GM23338 (cell line): ENCODE measurements around the gene CDKN2A.

Experiments used
- CREB1 ChIP-seq: fragments of 250-450 bp; sonication (Bioruptor Pico); IDR thresholded peaks from 2 replicates; pipeline ENCODE4 v1.5.0; 2020; ENCODE audit warnings: low read depth, mild to moderate bottlenecking, moderate library complexity
- EZH2 ChIP-seq: fragments of 200-600 bp; sonication (generic); IDR thresholded peaks from one replicate; pipeline ENCODE4 v1.8.0; 2017; ENCODE audit warnings: antibody characterized with exemption, mild to moderate bottlenecking, low read depth; ENCODE audit not compliant: unreplicated experiment
- POLR2AphosphoS5 ChIP-seq: IDR thresholded peaks from 2 replicates; pipeline ENCODE4 v1.6.1; 2016; ENCODE audit warnings: antibody characterized with exemption, low read depth
- TF ChIP-seq, protein P1 (sequence below), 2 experiments: fragments of 200-600 bp in 1 of 2; sonication (generic) in 1 of 2; conservative IDR thresholded peaks; 2 replicates each; pipeline versions ENCODE4 v1.5.1 to v1.6.1; 2016 to 2017; ENCODE audit warnings: antibody characterized with exemption in 2 of 2, low read depth in 2 of 2, mild to moderate bottlenecking in 2 of 2, moderate library complexity in 1 of 2

DNA sequence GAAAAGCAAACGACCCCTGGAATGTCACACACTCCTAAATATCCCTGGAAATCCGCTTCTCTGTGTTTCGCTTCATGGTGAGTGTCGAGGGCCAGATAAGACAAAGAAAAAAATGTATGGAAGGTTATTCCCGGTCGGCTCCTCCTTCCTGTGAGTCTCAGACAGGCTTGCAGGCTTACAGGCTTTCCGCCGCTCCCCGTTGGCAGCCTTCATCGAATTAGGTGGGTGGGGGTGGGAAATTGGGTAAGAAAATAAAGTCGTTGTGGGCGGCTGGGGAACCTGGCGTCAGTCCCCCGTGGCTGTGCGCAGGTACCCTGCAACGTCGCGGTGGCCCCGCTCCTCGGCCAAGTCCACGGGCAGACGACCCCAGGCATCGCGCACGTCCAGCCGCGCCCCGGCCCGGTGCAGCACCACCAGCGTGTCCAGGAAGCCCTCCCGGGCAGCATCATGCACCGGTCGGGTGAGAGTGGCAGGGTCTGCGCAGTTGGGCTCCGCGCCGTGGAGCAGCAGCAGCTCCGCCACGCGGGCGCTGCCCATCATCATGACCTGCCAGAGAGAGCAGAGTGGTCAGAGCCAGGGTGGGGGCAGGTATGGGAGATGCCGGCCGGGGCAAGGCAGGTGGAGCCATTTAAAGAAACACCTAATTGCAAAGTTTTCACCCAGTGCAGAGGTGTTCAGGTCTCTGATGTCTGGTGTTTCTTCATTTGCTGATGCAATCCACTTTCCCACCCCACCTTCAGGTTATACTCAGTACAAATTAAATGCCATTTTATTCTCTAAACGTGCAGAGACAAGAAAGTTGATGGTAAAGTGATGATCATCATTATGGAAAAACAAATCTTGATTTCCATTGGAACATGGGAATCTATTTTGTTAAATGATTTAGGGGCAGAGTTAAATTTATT lies 11.8 kb upstream of the CDKN2A start:
- TF ChIP-seq CREB1 (no peak), POLR2AphosphoS5 (no peak), EZH2 (peak; percentile 68)
- TF ChIP-seq, protein P1, sequence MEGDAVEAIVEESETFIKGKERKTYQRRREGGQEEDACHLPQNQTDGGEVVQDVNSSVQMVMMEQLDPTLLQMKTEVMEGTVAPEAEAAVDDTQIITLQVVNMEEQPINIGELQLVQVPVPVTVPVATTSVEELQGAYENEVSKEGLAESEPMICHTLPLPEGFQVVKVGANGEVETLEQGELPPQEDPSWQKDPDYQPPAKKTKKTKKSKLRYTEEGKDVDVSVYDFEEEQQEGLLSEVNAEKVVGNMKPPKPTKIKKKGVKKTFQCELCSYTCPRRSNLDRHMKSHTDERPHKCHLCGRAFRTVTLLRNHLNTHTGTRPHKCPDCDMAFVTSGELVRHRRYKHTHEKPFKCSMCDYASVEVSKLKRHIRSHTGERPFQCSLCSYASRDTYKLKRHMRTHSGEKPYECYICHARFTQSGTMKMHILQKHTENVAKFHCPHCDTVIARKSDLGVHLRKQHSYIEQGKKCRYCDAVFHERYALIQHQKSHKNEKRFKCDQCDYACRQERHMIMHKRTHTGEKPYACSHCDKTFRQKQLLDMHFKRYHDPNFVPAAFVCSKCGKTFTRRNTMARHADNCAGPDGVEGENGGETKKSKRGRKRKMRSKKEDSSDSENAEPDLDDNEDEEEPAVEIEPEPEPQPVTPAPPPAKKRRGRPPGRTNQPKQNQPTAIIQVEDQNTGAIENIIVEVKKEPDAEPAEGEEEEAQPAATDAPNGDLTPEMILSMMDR (conservative IDR thresholded peaks at IDR 0.05; ENCODE audit: low read depth in 2 of 2), result 0 out of 4 replicates have a peak, but pooled peaks of 1 of the 2 experiments have one; percentile 12
